MCF 10A (cell line): Measurements from ENCODE around the gene PCSK5. TPM values are rescaled to one million over a fixed set of nuclear protein-coding genes. Genes with fewer than 3 reads are reported as not detected.
A peak's percentile ranks its signal among the peaks of the same experiment; 100 is the strongest.

Source experiments
- BruUV-seq: library from RNA; stranded (reverse); fragments of 400-500 nt; replicated peaks from 2 replicates; lab custom pipeline; 2021; lab: Mats Ljungman, UMichigan
- CTCF ChIA-PET: fragments of 300-600 bp; sonication (Branson Sonifier 250); formaldehyde crosslinking; extraction: SDS; loops from one replicate; lab custom pipeline; 2021; ENCODE audit warnings: antibody characterized with exemption, inconsistent platforms; lab: Yijun Ruan, JAX
- POLR2A ChIA-PET: fragments of 300-600, 350-650 bp; sonication (Branson Sonifier 250); formaldehyde crosslinking; extraction: SDS; loops from one replicate; lab custom pipeline; 2020; ENCODE audit warnings: antibody characterized with exemption, inconsistent platforms; lab: Yijun Ruan, JAX
- DNase-seq: peaks from one replicate; pipeline ENCODE4 v3.0.0-alpha.2; 2018; ENCODE audit not compliant: unreplicated experiment
- H3K27ac Mint-ChIP-seq: one replicate; pipeline ENCODE4 v1.8.0; 2022; ENCODE audit warnings: mild to moderate bottlenecking, low read depth, mixed read lengths; ENCODE audit not compliant: unreplicated experiment
- H3K27me3 Mint-ChIP-seq: one replicate; pipeline ENCODE4 v1.8.0; 2022; ENCODE audit warnings: mixed read lengths; ENCODE audit not compliant: insufficient read depth, unreplicated experiment
- H3K36me3 Mint-ChIP-seq: one replicate; pipeline ENCODE4 v1.8.0; 2022; ENCODE audit warnings: mild to moderate bottlenecking, moderate library complexity, mixed read lengths; ENCODE audit not compliant: insufficient read depth, unreplicated experiment
- H3K4me1 Mint-ChIP-seq: one replicate; pipeline ENCODE4 v1.8.0; 2022; ENCODE audit warnings: mixed read lengths; ENCODE audit not compliant: insufficient read depth, unreplicated experiment
- H3K4me3 Mint-ChIP-seq: one replicate; pipeline ENCODE4 v1.8.0; 2022; ENCODE audit warnings: mild to moderate bottlenecking, moderate library complexity, mixed read lengths; ENCODE audit not compliant: unreplicated experiment
- H3K9me3 Mint-ChIP-seq: one replicate; pipeline ENCODE4 v1.8.0; 2022; ENCODE audit warnings: mixed read lengths; ENCODE audit not compliant: unreplicated experiment
- CTCF ChIP-seq: fragments of 200-600 bp; IDR thresholded peaks from one replicate; pipeline ENCODE4 v1.8.0; 2022; ENCODE audit warnings: antibody characterized with exemption, mild to moderate bottlenecking; ENCODE audit not compliant: unreplicated experiment
- intact Hi-C: fragments of 100-400 bp; cut with micrococcal nuclease; formaldehyde crosslinking; loops from 2 replicates; pipeline ENCODE4 v1.14.1; 2022
- total RNA-seq: library from RNA; stranded (reverse); gene quantifications from 2 replicates; pipeline ENCODE4 v1.2.3, GENCODE V29; 2022

Gene PCSK5
- total RNA-seq, 1 experiment from 2014 or later, result not detected

DNA sequence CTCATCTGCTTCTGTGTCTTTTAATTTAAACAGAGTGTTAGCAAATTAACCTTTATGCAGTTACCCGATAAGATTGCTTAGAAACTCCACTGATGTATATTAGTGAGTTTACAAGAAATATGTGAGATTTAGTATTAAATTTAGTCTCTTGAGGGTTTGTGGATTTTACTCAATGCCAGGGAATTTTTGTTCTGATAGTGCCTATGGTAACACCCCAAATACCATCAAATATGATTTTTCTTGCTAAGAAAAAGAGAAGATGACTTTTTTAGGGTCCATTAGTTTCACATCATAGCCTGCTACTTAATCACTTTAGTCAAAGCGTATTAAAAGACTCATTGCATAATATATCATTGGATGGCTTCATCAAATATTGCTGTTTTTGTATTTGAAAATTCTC lies 224.9 kb downstream of the PCSK5 start:
- H3K27ac Mint-ChIP-seq, result no peak overlapping the region
- no peaks in the 10 kb centered on the region for H3K27me3 Mint-ChIP-seq
- ChIA-PET POLR2A (no interaction called here), CTCF (no interaction called here)
- no peaks in the 10 kb centered on the region for H3K4me1 Mint-ChIP-seq
- H3K4me3 Mint-ChIP-seq, result no peak overlapping the region
- no peak for TF ChIP-seq CTCF
- DNase-seq, result no peak
- intact Hi-C loops, result no loop called here
- peaks cover 34% of the 10 kb centered on the region for H3K9me3 Mint-ChIP-seq
- H3K36me3 Mint-ChIP-seq, result no peaks in the 10 kb centered on the region
- BruUV-seq, result no TSS peak

GRCh38 chr9:76115982-76116646 lies 225.6 kb downstream of the PCSK5 start:
- ChIA-PET POLR2A (no interaction called here), CTCF (no interaction called here)
- Mint-ChIP-seq H3K27me3 (no peaks in the 10 kb centered on the region), H3K4me1 (no peaks in the 10 kb centered on the region), H3K27ac (no peak overlapping the region), H3K36me3 (no peaks in the 10 kb centered on the region), H3K9me3 (peaks cover 34% of the 10 kb centered on the region), H3K4me3 (no peak overlapping the region)
- no TSS peak for BruUV-seq
- no peak for DNase-seq
- no peak for TF ChIP-seq CTCF
- intact Hi-C loops, result no loop called here

GRCh38 chr9:76116913-76117312 lies 226.4 kb downstream of the PCSK5 start:
- H3K4me3 Mint-ChIP-seq, result no peak overlapping the region
- no peaks in the 10 kb centered on the region for H3K4me1 Mint-ChIP-seq
- H3K27ac Mint-ChIP-seq, result no peak overlapping the region
- DNase-seq, result peak; percentile 31
- TF ChIP-seq CTCF, result no peak
- BruUV-seq, result no TSS peak
- H3K36me3 Mint-ChIP-seq, result no peaks in the 10 kb centered on the region
- intact Hi-C loops, result no loop called here
- ChIA-PET POLR2A (no interaction called here), CTCF (interaction anchor here (0.7 kb wide), 1 partner anchor 46 kb away, joined by 3 read pairs; no protein-coding TSS in a partner anchor)
- H3K27me3 Mint-ChIP-seq, result no peaks in the 10 kb centered on the region
- H3K9me3 Mint-ChIP-seq, result peaks cover 34% of the 10 kb centered on the region

GRCh38 chr9:76127637-76128036 lies 237.2 kb downstream of the PCSK5 start:
- no peak for TF ChIP-seq CTCF
- no peaks in the 10 kb centered on the region for H3K27me3 Mint-ChIP-seq
- ChIA-PET CTCF (no interaction called here), POLR2A (no interaction called here)
- H3K4me1 Mint-ChIP-seq, result no peaks in the 10 kb centered on the region
- H3K4me3 Mint-ChIP-seq, result no peak overlapping the region
- H3K9me3 Mint-ChIP-seq, result peaks cover 42% of the 10 kb centered on the region
- BruUV-seq, result no TSS peak
- no peak overlapping the region for H3K27ac Mint-ChIP-seq
- DNase-seq, result no peak
- intact Hi-C loops, result no loop called here
- no peaks in the 10 kb centered on the region for H3K36me3 Mint-ChIP-seq
